Measurements from ENCODE around the gene LRP8.

GRCh38 chr1:53274541-53275185, 53.2 kb downstream of the LRP8 start:
- no peak for TF ChIP-seq CTCF (IDR thresholded peaks at IDR 0.05)
- no peak for TF ChIP-seq POLR2A (IDR thresholded peaks at IDR 0.05)
